GM12873 (cell line): ENCODE data around the gene VTI1A.

ENCODE experiments used
- TF ChIP-seq, protein P1 (sequence below): IDR thresholded peaks from 2 replicates; pipeline ENCODE4 v1.5.1; 2012; ENCODE audit warnings: low read depth, mild to moderate bottlenecking, moderate library complexity, low read length, control low read depth; ENCODE audit not compliant: insufficient read depth; ENCODE audit errors: missing control alignments

VTI1A gene

DNA sequence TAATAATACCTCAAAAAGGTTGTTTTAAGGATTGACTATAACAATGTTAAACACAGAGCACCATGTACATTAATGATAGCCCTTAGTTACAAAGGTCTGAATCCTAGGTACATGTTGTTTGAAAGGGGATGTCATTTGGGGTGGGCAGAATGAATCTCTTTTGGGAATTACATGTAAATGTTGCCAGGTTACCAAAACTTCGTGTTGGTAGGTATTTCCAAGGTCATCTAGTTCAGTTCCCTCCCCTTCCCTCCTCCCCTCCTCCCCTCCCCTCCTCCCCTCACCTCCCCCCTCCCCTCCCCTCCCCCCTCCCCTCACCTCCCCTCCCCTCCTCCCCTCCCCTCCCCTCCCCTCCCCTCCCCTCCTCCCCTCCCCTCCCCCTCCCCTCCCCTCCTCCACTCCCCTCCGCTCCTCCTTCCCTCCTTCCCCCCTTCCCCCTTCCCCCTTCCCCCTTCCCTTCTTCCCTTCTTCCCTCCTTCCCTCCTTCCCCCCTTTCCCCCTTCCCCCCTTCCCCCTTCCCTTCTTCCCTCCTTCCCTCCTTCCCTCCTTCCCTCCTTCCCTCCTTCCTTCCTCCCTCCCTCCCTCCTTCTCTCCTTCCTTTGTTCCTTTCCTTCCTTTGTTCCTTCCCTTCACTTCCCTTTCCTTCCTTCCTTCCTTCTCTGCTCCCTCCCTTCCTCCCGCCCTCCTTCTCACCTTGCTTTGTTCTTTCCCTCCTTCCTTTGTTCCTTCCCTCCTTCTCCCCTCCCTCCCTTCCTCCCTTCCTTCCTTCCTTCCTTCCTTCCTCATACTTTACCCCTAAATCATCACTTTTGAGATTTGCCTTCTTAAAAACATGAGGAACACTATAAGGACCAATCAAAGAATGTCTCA lies 8.1 kb downstream of the VTI1A start:
- TF ChIP-seq, protein P1, sequence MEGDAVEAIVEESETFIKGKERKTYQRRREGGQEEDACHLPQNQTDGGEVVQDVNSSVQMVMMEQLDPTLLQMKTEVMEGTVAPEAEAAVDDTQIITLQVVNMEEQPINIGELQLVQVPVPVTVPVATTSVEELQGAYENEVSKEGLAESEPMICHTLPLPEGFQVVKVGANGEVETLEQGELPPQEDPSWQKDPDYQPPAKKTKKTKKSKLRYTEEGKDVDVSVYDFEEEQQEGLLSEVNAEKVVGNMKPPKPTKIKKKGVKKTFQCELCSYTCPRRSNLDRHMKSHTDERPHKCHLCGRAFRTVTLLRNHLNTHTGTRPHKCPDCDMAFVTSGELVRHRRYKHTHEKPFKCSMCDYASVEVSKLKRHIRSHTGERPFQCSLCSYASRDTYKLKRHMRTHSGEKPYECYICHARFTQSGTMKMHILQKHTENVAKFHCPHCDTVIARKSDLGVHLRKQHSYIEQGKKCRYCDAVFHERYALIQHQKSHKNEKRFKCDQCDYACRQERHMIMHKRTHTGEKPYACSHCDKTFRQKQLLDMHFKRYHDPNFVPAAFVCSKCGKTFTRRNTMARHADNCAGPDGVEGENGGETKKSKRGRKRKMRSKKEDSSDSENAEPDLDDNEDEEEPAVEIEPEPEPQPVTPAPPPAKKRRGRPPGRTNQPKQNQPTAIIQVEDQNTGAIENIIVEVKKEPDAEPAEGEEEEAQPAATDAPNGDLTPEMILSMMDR = no peak

DNA sequence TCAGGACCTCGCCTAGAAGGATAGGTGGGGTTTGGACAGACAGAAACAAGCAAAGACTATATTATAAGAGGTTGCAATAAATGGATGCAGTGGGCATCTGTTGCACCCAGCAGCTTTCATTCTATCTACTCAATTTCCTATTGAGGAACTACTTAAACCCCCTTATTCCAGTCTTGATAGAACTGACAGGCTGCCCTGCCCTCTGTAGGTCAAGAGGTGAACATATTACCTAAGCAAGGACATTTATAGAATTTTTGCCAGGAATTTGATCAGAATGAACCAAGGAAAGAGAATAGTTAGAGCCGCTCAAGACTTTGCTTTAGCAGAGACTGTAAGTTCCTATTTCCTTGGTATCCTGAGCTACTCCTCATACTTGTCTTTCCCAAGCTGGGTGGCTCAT lies 9.5 kb downstream of the VTI1A start:
- TF ChIP-seq, protein P1 = peak; percentile 41

DNA sequence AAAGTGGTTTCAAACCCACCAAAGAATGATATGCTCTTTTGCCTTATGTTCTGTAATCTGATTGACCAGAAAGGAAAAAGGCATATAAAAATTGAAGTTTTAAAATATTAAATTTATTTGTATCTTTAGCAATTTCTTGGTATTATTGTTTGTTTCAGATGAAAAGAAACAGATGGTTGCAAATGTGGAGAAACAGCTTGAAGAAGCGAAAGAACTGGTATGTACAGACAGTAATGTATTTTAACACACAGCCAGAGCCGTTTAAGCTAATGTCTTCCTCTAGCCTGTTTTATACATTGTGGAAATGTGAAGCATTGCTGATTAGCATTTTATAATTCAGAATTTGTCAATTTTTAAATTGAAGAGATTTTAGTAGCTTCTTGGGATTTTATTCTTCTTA lies 13.4 kb downstream of the VTI1A start:
- TF ChIP-seq, protein P1 = no peak

DNA sequence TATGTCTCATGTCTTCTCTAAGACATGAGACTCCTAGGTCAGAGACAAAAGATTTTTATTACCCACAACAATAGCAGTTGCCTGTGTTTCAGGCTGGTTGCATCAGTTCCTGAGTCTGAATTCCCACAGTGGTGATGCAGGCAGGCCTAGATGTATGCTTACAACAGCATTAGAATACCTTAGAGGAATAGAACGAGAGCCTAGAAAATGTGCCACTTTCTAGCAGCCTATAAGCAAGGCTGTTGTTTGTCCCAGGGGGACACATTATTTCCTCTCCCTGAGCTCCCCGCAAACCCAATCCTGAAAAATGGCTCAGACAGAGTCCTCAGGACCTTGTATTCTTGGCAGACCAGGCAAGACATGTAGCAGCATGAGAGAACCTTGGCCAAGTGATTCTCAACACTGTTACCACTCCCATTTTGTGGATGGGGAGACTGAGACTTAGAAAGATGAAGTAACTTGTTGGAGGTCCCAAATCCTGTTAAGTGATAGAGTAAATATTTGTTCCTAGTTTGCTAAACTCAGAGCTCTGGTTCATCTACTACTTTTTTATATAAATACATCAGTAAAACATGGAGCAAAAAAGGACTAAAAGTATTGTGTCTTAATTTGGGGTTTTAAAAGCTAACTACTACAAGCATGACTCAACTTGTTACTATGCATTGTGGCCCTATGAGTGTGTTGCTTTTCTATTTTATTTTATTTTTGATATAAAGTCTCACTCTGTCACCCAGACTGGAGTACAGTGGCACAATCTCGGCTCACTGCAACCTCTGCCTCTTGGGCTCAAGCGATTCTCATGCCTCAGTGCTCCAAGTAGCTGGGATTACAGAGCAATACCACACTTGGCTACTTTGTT lies 14.2 kb downstream of the VTI1A start:
- TF ChIP-seq, protein P1 = no peak

DNA sequence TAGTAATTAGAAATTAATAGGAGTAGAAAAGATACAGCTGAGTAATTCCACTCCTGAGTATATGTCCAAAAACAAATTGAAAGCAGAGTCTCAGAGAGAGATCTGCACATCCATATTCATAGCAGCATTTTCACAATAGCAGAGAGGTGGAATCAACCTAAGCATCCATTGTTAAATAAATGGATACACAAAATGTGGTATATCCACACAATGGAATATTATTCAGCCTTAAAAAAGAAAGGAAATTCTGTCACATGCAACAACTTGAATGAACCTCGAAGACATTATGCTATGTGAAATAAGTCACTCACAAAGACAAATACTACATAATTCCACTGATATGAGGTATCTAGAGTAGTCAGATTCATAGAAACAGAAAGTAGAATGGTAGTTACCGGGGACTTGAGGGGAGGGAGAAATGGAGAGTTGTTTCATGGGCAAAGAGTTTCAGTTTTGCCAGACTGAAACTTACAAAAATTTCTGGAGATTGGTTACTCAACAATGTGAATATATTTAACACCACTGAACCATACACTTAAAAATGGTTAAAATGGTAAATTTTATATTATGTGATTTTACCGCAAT lies 18.4 kb downstream of the VTI1A start:
- TF ChIP-seq, protein P1 = no peak

DNA sequence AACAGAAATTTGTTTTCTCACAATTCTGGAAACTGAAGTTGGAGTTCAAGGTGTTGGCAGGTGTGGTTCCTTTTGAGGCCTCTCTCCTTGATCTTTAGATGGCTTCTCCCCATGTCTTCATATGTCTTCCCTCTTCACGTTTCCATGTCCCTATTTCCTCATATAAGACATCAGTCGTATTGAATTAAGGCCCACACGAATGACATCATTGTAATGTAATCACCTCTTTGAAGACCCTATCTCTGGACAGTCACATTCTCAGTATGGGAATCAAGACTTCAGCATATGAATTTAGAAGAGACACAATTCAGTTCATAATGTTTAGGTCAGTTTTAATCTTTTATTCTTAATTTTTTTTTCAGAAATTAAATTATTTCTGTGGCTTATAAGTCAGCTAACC lies 19.8 kb downstream of the VTI1A start:
- TF ChIP-seq, protein P1 = no peak

DNA sequence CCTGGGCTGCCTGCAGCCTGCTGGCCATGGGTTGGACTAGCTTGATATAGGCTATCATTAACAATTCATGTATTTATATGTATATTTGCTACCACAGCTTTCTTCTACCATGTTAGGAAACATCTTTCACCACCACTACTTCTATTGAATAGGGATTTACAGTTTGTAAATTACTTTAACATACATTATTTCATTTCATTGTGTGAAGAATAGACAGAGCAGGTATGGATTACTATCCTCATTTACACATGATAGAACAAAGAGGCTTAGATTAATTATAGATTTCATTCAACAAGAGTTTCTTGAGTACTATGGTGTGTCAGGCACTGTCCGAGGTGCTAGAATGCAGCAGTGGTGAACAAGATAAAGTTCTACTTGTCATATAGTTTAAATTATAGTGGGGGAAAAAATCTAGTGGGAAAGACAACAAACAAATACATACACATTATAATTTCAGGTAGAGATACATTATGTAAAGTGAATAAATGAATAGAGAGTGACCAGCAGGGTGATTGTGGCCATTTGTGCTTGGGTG lies 20.6 kb downstream of the VTI1A start:
- TF ChIP-seq, protein P1 = no peak
